NCI-H2029 (cell line): ENCODE results near the gene PPP1R36.
"Not testable (repeated sequence)": the region's sequence is repeated elsewhere in the genome, so short reads cannot be mapped to it uniquely, and the experiment has no call there.

ENCODE experiments used
- DNase-seq: peaks from one replicate; lab custom pipeline; 2025; lab: John Stamatoyannopoulos, UW

Gene PPP1R36

DNA sequence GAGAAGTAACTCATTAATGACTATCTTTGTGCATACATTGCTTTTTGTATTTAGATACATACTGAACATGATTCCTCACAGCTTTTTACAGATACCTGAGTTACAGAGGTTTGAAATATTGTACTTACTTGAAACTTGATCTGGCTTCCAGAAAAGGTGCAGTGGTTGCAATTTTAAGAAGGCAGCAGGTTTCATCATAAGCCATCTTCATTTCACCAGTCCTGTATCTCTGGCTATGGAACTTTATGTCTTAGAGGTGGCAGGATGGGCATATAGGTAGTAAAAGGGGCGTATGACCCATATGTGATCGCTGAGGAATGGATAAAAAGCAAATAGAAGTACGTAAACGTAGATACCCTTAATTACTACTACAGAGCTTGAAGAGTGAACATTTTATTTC, 31.5 kb upstream of the PPP1R36 start:
- DNase-seq, result no peak

DNA sequence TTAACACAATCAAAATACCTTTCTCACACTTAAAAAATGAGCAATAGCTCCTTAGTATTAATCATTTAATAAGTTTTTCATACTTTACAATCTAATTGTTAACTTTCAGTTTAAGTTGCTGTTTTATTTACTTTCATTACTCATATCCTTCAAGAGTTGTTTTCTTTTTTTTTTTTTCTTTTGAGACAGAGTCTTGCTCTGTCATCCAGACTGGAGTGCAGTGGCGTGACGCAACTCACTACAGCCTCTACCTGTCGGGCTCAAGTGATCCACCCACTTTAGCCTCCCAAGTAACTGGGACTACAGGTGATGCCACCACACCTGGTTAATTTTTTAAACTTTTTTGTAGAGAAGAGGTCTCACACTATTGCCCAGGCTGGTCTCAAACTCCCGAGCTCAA, 29.1 kb upstream of the PPP1R36 start:
- no peak for DNase-seq

DNA sequence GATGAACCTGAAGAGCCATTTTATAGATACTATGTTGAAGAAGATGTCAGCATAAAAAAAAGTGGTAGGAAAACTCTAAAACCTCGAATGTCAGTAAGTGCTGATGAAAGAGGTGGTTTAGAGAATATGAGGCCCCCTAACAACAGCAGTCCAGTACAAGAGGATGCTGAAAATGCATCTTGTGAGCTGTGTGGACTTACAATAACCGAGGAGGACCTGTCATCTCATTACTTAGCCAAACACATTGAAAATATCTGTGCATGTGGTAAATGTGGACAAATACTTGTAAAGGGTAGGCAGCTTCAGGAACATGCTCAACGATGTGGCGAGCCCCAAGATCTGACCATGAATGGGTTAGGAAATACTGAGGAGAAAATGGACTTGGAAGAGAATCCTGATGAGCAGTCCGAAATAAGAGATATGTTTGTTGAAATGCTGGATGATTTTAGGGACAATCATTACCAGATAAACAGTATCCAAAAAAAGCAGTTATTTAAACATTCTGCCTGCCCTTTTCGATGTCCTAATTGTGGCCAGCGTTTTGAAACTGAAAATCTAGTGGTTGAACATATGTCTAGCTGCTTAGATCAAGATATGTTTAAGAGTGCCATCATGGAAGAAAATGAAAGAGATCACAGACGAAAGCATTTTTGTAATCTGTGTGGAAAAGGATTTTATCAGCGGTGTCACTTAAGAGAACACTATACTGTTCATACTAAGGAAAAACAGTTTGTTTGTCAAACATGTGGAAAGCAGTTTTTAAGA, 27.0 kb upstream of the PPP1R36 start:
- DNase-seq, result no peak

DNA sequence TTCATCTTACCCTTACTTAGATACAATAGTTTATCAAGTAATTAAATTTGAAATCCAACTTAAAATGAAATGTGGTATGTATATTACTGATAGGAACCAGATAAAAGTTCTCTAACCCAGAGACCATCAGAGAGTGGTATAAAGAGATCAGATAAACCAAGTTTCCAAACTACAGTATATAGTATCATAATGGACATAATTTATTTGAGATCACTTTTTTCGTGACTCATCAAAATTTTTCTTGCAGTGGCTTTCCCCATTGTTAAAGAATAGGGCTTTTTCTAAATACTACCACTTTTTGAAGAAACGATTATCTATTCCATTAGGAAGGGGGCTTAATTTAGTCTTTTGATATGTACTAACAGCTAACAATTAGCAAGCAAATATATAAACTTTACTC, 24.4 kb upstream of the PPP1R36 start:
- DNase-seq, result no peak

DNA sequence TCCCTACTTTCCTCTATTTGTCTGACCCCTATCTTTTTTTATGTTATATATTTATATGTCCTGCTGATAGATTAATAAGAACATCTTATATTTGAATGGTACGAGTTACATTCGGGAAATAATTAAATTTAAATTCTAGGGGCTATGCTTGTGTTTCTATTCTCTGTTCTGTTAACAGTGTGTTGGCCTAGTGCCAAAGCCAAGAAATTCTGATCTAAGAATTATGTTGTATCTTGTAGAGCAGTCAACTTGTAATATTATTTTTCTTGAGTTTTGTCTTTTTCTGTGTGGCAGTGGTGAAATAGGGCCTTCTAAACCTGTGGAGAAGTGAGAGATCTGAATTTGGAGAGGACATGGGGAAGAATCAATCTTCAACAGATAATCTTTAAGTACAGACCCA, 18.2 kb upstream of the PPP1R36 start:
- no peak for DNase-seq

DNA sequence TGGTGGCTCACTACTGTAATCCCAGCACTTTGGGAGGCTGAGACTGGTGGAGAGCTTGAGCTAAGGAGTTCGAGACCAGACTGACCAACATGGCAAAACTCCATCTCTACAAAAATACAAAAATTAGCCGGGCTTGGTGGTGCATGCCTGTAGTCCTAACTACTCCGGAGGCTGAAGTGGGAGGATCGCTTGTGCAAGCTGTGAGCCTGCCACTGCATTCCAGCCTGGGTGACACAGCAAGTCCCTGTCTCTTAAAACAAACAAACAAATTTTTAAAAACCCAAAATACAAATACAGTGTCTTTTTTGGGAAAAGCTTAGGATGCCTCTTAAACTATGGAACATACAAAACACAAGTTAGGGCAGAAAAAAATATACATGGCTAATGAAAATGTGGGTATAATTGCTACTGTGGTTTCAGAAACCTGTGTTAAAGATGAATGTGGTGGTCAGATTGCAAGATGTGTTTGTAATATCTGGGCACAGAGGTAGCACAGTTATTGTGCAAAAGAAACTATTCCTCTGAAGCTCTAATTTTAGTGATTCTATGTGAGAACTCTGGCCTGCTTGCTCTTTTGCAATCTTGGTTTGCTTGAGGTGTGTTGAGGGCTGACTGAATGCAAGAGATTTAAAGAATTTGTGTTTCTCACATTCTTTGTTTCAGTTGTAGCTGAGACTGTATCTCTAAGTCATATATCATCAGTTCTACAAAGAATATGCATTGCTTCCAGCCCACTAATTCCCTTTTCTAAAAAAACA, 13.1 kb upstream of the PPP1R36 start:
- DNase-seq, result no peak

DNA sequence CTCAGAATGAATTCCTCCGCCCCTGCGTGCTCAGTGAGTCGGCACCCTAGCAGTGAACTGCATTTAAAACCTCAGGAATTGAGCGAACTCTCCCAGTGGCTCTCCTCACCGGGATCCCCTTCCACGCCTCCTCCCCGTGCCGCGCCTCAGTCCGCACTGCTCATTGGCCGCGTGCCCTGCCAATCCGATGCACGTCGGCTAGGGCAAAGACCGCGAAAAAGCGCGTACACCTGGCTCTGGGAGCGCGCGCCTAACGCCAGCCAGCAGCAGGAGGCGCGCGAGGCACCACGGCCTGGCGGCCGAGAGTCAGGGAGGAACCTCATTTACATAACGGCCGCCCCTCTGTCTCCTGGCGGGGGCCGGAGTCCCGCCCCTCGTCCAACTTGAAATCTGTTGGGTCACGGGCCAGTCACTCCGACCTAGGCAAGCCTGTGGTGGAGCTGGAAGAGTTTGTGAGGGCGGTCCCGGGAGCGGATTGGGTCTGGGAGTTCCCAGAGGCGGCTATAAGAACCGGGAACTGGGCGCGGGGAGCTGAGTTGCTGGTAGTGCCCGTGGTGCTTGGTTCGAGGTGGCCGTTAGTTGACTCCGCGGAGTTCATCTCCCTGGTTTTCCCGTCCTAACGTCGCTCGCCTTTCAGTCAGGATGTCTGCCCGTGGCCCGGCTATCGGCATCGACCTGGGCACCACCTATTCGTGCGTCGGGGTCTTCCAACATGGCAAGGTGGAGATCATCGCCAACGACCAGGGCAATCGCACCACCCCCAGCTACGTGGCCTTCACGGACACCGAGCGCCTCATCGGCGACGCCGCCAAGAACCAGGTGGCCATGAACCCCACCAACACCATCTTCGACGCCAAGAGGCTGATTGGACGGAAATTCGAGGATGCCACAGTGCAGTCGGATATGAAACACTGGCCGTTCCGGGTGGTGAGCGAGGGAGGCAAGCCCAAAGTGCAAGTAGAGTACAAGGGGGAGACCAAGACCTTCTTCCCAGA, 9.3 kb upstream of the PPP1R36 start, which contains the start of gene HSPA2:
TSS of gene HSPA2 (plus strand) at position 534 of the 995 bp plus-strand sequence. CDS start at position 643, 109 bp downstream.
- DNase-seq, result peak; percentile 92

DNA sequence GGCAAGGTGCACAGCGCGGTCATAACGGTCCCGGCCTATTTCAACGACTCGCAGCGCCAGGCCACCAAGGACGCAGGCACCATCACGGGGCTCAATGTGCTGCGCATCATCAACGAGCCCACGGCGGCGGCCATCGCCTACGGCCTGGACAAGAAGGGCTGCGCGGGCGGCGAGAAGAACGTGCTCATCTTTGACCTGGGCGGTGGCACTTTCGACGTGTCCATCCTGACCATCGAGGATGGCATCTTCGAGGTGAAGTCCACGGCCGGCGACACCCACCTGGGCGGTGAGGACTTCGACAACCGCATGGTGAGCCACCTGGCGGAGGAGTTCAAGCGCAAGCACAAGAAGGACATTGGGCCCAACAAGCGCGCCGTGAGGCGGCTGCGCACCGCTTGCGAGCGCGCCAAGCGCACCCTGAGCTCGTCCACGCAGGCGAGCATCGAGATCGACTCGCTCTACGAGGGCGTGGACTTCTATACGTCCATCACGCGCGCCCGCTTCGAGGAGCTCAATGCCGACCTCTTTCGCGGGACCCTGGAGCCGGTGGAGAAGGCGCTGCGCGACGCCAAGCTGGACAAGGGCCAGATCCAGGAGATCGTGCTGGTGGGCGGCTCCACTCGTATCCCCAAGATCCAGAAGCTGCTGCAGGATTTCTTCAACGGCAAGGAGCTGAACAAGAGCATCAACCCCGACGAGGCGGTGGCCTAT, 8.3 kb upstream of the PPP1R36 start:
- no peak for DNase-seq

DNA sequence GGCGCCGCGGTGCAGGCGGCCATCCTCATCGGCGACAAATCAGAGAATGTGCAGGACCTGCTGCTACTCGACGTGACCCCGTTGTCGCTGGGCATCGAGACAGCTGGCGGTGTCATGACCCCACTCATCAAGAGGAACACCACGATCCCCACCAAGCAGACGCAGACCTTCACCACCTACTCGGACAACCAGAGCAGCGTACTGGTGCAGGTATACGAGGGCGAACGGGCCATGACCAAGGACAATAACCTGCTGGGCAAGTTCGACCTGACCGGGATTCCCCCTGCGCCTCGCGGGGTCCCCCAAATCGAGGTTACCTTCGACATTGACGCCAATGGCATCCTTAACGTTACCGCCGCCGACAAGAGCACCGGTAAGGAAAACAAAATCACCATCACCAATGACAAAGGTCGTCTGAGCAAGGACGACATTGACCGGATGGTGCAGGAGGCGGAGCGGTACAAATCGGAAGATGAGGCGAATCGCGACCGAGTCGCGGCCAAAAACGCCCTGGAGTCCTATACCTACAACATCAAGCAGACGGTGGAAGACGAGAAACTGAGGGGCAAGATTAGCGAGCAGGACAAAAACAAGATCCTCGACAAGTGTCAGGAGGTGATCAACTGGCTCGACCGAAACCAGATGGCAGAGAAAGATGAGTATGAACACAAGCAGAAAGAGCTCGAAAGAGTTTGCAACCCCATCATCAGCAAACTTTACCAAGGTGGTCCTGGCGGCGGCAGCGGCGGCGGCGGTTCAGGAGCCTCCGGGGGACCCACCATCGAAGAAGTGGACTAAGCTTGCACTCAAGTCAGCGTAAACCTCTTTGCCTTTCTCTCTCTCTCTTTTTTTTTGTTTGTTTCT, 7.6 kb upstream of the PPP1R36 start:
- no peak for DNase-seq

DNA sequence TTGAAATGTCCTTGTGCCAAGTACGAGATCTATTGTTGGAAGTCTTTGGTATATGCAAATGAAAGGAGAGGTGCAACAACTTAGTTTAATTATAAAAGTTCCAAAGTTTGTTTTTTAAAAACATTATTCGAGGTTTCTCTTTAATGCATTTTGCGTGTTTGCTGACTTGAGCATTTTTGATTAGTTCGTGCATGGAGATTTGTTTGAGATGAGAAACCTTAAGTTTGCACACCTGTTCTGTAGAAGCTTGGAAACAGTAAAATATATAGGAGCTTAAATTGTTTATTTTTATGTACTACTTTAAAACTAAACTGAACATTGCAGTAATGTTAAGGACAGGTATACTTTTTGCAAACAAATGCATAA, 6.9 kb upstream of the PPP1R36 start:
- no peak for DNase-seq

DNA sequence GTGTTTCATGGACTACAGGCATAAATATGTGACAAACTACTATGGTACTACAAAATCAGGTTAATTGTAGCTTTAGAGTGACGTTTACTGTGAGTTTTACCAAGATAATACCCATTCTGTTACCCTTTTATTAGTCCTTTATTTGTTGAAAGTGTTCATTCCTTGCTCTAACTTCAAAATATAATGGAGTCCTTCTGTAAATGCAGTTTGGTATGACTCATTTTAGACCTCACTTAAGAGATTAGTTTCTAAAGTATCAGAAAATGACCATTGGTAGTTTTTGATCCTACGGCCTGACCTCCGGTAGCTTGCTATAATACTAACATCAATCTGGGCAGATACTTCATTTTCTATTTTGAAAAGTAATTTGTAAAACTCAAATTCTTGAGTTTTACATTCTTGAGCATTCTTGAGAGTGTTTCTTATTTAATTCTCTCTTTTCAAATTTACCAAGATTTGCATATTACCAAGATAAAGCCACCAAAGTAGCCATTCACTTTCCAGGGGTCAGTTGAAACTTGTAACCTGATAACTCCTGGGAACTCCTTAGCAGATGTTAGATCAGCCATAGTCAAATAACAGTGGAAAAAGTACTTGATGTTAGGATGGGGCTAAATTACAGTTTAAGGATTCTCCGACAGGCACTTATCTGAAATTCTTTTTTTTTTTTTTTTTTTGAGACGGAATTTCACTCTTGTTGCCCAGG, 5.0 kb upstream of the PPP1R36 start:
- DNase-seq, result no peak

DNA sequence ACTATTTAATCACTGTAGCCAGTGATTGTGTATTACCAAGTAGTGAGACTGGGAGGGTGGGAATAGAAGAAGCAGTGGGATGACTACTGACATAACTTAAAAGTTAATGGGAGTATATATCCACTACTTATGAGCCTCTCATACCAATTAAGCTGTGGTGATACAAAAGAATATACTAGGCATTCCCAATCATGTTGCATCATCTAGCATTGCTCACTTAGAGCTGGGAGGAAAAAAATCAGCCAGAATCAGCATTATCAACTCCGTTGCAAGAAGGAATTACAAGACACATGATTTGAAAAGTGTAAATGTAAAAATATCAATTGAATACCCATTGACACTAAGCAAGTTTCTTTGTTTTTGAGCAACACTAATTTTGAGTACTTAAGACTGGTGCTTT, 745 bp upstream of the PPP1R36 start:
- no peak for DNase-seq

DNA sequence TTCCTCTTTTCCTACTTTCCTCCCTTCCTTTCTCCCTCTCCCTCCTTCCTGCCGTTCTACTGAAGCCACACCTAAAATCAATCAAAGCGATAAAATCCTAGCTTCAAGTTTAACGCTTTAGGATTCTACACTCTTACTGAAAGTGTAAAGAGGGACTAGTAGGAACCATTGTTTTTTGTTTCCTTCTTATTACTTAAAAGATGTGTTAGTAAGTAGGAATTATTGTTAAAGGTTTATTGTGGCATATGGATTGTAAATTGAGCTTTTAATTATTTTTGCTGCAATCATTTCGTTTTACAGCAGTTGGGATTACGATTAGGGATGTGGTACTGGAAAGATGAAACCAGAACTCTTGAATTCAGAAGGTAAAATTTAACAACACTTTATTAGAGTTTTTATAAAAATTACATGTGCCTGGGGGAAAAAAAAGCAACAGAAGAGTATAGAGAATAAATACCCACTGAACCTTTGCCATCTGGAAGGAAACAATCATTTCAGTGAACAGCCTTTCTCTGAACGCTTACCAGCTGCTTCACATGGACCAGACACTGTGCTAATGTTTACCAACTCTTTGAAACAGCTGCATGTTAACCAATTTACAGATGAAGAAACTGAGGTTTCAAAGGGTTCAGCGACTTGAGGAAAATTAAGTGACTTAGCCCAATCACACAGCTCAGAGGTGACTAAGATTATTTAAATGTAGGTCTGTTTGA, 1.0 kb downstream of the PPP1R36 start:
- no peak for DNase-seq

DNA sequence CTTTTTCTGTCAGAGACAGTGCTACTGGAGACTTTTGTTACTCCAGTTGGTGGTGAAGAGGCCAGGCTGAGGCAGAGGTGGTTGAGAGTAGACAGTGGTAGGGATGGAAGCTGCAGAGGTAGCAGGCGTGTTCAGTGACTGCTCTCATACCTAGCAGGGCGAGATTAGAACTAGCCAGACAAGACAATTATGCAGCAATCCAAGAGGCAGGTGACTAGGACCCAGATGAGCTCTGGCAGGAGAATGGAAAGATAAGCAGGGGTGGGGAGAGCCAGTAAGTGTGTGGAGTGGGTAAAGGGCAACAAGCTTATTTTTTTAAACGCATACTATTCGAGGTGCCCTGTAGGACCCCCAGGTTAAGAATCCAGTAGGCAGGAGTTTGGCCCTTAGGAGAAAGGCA, 4.8 kb downstream of the PPP1R36 start:
- DNase-seq, result no peak

DNA sequence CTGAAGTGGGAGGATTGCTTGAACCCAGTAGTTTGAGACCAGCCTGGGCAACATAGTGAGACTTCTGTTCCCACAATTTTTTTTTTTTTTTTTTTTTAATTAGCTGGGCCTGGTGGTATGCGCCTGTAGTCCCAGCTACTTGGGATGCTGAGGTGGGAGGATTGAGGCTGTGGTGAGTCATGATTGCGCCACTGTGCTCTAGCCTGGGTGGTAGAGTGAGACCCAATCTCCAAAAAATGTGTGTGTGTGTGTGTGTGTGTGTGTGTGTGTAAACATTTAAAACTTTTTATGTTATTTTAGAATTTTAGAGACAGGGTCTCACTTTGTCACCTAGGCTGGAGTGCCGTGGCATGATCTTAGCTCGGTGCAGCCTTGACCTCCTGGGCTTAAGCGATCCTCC, 6.8 kb downstream of the PPP1R36 start:
- no peak for DNase-seq

DNA sequence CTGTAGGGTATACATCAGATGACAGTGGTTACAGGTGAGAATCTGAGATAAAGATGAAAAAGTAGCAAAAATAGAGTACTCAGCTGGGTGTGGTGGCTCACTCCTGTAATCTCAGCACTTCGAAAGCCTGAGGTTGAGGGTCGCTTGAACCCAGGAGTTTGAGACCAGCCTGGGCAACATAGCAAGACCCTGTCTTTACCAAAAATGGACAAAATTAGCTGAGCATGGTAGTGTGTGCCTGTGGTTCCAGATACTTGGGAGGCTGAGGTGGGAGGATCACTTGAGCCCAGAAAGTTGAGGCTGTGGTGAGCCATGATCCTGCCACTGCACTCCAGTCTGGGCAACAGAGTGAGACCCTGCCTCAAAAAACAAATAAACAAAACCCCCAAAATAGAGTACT, 8.5 kb downstream of the PPP1R36 start:
- DNase-seq, result not testable (repeated sequence)

DNA sequence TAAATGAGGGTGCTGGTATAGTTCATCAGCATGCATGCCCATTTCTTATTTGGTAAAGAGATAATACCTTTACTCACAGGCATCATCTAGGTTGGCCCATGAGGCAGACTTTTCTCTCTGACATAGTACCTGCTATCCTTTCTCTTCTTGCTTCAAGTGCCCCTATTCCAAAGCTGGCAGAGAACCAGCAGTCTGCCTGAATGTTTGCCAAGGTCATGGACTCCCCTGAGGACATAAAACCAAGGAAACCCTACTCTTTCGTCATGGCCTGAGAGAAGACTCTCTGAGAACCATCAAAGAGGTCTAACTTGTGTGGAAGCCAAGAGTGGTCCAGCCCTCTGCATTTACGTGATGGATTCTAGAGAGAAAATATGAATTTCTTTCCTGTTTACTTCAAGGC, 11.9 kb downstream of the PPP1R36 start:
- peak; percentile 1 for DNase-seq

DNA sequence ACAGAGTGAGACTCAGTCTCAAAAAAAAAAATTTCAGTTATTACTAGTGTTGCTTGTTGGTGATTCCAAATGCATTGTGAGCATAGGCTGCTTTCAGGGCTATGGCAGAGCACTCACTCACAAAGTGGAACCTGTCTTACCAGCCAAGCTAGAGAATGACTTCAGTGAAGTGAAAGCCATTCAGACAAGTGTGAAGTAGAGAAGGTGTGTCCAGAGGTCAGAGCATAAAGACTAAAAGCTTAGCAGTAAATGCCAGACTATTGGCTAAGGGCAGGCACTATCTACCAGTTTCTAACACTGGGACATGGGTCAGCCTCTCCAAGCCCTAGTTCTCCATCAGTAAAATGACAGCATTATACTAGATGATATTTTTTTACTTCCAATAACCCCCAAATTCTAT, 12.7 kb downstream of the PPP1R36 start:
- no peak for DNase-seq

DNA sequence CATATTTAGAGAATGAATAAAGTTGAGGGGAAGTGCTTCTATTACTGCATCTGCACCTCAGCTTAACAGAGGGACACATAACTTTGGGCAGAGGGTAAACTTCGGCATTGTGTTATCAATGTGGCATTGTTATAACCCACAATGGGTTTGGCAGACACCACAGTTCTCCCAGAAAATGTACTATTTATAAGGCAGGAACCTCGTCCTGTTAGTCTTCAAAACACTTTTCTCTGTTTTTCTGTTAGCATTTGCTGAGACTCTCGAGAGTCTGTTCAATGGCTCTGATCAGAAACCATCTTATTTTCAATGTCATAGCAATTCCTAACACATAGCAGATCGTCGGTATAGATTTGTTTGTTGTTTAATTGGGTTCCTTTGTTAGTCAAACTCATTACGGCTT, 13.9 kb downstream of the PPP1R36 start:
- no peak for DNase-seq
